GM18858 (cell line): ENCODE results near the gene UBAC2.

ENCODE experiments used
- ATAC-seq: cut with Tn5 transposase; IDR thresholded peaks from one replicate; pipeline ENCODE4 v1.9.1; 2021; ENCODE audit not compliant: unreplicated experiment

Gene UBAC2

DNA sequence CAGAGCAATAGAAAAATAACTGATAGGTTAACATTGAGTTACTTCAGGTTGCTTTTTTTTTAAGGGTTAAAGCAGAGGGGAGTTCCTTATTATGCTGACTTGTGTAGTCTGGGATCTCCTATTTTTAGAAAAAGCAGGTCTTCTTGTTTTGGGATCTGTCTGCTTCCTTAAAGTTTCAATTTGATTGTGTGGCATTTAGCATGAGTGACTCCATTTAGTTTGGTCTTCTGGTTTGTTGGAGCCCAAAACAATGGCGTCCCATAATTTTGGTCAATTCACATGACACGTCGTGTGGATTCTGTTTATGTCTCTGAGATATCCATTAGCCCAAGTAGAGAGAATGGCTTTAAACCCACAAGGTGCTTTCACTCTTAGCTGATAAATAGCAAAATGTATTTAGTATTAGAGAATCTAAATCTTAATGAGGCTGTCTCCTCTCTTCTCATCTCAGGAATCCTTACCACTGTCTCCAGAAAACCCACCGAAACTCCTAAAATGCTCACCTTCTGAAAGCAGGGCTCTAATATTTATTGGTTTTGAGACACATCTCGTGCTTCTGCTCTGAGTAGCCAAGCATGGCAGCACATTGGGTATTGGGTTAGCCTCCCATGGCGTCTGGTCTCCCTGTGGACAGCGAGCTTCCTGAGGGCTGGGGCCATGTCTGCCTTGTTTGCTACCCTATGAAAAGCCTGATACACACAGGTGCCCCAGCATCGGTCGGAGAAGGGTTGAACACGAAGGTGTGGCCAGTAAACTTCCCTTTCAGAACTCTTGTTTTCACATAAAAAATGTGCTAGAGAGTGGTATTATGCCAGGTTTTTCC lies 173.7 kb downstream of the UBAC2 start:
- ATAC-seq: peak; percentile 36

DNA sequence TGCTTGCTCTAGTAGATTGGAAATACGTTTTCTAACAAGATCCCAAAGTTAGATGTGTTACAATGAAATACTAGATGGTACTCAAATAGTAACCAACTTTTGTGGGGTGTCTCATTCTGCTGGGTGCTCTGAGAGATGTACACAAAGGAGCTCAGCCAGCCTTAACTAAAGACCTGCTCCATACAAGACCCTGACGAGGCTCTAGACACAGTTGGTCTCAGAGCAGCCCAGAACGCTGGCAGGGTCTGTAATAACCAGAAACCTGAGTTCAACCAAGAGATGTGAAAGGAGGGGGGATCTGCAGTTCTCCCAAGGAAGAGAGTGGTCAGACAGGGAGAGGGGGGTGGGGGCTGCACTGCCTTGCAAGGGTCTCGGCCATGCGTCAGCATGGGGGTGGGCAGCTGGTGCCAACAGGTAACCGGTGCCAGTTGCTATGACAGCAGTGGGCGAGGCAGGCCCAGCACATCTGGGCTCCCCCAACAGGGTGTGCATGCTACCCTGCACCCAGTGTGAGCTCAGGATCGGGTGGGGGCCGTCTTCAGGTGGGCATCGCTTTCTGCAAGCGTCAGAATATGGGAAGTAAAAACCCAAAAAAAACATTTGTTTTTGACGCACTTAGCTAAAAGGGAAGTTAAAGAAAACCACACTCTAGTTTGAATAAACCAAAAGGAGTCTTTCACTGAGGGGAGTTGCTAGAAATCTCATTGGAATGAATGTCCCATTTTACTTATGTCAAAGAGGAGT lies 174.5 kb downstream of the UBAC2 start:
- peak; percentile 23 for ATAC-seq

DNA sequence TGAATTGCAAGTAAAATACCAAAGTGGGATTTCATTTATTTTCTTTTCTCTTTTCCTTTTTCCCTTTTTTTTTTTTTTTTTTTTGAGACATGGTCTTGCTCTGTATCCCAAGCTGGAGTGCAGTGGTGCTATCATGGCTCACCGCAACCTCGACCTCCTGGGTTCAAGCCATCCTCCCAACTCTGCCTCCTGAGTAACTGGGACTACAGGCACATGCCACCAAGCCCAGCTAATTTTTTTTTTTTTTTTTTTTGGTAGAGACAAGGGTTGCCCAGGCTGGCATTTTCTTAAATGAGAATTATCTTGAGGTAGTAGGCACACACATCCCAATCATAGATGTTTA lies 175.1 kb downstream of the UBAC2 start:
- no peak for ATAC-seq

DNA sequence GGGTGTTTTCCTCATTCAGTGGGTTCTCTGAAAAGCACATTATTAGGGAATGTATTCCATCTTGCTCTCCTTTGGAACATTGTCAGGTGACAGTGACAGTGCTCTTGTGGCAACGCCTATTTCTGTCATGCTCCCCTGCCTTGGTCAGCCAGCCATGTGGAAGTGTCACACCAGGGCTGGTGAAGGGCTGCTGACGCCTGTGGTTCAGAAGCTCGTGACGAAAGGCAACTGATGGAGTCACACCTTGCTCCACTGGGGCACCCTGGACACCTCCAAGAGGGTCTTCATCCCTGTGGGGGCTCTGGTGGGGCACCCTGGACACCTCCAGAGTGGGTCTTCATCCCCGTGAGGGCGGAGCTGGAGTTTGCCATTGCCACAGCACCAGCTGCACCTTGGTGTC lies 175.5 kb downstream of the UBAC2 start:
- peak; percentile 54 for ATAC-seq

DNA sequence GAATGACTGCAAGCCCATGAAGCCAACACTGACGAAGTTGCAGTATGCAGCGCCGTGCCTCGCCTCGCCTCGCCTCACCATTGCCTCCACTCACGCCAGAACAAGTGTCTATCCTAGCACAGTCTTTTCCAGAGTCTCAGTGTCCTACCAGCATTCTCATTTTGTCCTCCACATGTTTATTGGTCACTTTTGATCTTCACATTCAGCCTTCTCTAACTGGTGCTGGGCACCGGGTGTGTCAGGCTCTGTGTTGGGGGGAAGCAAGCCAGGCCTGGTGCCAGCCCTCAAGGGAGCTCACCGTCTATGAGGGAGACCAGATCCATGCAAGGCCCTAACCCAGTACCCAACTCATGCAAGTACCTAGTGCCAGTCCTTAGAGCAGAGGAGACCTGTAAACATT lies 176.3 kb downstream of the UBAC2 start:
- no peak for ATAC-seq

DNA sequence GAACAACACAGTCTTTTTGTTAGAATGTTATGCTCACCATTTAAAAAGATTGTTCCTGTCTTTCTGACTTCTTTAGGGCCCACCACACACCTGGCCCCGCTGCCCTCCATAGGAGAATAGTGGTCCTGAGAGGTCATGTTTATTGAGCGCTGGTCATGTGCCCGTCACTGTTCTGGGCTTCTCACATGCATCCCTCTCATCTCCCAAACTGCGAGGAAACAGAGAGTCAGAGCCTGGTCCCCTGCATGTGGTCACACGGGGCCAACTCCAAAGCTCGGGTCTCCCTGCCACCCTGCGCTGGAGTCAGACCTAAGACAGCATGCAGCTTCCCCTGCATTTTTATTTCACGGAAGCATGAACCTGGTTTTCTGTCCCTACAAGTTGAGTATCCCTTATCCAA lies 177.0 kb downstream of the UBAC2 start:
- ATAC-seq: no peak

DNA sequence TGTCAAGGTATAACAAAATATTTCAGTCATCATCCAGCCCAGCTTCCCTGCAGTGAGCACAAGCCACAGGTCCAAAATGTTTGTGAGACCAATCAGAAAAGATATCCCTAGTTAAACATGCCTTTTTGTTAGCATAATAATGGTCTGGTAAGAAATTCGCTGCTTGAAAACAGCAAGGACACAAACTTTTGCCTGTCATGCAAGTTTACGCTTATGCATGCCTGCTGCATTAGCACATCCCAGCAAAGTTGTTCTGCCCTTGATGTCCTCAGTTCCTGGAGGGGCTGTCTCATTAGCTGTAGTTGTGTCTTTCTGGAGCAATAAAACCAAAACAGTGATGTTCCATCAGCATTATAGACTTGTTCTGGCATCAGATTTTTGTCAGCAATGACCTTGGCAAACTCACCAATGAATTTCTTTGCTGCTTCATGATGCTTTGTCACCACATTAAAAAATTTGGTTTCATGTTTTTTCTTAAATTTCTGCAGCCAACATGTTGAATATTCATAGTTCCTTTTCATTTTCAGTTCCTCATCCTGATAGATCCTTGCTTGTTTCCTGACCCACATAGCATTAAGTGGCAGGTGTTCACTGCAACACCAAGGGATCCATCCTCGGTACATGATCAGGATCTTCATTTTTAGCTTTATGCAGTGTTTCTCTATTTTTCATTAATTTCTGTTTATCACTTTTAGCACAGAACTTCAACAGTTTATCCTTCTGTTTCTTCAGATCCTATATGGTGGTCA lies 178.5 kb downstream of the UBAC2 start:
- no peak for ATAC-seq

DNA sequence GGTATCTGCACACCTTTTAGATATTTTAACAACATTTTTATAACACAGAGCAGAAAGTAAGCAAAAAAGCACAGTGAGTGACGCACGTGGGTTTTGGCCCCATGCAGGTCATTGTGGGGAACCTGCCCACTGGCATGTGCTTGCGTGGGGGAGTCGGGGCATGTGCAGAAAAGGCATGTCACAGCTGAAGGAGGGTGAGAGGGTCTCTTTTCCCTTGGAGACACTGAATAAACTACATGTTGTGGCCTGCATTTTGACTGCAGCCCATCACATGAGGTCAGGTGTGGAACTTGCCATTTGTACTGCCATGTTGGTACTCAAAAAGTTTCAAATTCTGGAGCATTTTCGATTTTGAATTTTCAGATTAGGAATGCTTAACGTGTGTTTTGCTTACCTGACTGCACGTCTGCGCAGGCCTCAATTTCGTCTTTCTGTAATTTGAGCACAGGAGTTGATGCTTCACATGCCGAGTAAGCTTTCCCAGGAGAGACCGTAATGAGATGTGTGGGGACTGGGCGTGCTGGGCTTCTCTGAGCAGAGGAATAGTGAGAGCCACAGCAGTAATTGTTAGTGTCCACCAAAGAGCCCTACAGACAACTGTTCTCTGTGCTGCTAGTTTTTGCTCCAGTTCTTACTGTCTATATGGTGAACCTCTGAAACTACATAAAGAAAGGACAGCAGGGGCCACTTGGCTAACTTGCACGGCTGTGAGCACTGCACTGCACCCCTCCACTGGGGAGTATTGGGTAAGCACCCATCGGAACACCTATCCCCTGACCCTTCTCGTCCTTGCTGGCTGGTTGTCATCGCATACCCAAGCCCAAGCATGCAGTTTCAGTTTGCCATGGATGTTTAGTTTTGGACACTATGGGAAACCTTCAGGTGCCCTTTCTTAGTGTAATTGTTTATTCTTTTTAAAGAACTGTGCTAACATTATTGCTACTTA lies 179.5 kb downstream of the UBAC2 start:
- no peak for ATAC-seq

DNA sequence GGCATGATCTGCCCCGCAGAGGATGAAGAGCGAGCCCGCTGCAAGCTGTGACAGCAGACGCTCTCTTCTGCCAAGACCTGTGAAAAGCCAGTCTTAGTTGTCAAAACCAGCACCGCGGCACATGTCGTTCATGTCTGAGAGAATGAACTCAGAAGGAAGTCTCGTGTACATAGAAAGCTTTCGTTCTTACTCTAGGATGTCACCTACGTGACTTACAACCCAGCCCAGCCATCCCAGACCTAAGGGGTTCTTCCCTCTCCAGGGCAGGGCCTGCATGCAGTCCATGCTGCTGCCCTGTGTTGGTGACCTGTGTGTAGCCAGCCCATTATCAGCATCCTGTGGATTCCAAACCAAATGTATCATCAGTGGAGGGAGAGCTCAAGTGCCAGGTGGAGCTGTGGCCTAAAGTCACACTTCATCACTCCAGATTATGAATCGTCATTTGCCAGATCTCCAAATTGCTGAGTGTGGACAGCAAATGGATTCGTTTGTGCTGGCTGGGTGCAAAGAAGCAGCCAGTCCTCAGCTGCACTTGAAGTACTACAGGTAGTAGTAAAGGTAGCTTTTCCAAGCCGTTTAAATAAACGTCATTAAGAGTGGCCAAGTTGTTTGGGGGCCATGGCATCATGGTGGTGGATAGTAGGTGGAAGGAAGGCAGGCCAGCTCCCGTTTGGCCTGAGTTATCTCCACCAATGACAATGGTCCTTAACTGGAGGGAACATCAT lies 180.4 kb downstream of the UBAC2 start:
- ATAC-seq: peak; percentile 60

DNA sequence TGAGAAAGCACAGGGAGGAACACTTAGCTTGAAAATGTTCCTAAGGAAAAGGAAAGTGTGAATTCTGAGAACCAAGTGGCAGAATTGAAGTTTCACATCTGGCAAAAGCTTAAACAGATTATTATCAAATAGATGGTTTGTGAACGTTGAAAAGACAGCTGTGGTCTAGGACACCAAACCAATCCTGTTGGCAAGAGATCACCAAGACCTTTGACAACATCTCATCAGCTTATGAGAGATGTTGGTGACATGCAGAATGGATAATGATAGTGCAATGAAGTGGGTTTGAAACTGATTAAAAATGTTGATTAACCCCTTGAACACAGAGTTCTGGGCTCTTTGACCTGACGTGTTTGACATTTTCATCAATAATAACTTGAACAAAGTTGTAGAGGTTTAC lies 181.1 kb downstream of the UBAC2 start:
- no peak for ATAC-seq

DNA sequence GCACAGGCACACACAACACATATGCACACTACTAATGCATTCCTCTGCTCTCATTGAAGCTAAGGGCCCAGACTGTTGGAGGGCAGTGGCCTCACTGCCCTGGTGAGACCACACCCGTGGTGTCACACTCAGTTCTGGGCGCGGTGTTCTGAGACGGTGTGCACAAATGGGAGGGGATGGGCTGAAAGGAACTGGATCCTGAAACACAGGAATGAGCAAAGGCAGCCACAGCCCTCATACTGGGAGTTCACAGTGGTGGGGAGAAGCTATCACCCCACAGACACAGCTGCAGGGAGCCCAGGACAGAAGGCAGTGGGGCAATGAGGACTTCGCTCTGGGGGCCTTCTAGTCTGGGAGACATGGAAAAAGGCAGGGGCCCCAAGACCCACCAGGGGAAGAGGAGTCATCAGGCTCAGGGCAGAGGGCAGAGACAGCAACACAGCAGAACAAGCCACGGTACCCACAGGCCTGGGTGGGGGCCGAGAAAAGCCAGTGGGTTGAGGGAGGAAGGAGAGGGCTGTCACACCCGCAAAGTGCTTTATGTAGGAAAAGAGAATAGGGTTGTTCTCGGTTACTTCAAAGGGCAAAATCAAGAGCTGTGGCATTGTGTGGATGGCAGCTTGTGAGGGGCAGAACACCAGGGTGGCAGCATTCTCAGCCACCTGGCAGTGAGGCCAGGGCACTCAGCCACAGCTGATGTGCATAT lies 181.9 kb downstream of the UBAC2 start:
- ATAC-seq: no peak

DNA sequence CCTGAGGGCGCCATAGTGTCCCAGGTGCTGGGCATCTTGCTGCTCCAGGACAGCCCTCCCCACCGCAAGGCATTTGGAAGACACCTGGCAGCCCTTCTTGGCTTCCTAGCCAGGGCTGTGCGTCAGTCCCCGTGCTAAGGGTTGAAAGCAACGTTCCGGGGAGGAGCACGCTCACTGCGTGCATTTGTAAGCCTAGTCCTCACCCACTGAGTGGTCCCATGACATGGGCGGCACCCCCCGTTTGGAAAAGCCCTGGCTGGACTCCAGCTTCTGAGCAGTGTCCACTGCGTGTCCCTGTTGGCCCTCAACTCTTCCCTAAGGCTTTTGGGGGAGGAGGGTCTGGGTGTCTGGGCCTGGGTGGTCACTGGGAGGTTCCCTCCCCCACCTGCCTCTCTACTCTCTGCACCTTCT lies 182.9 kb downstream of the UBAC2 start:
- no peak for ATAC-seq

DNA sequence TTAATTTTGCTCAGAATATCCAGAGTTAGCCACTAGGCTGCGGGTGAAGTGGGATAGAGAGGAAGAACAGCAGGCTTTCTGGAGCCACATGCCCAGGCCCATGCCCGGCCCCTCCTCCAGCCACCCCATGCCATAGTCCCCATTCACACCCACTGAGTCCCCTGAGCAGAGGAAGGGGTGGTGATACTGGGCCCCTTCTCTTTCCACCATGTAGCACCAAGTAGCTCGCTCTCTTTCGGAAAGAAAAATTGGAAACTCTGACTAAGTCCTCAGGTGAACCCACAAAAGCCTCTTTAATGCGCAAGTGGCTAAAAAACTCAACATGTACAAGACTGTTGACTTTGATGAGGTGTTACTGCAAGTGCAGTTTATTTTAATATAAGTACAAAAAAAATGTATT lies 183.3 kb downstream of the UBAC2 start:
- ATAC-seq: no peak

DNA sequence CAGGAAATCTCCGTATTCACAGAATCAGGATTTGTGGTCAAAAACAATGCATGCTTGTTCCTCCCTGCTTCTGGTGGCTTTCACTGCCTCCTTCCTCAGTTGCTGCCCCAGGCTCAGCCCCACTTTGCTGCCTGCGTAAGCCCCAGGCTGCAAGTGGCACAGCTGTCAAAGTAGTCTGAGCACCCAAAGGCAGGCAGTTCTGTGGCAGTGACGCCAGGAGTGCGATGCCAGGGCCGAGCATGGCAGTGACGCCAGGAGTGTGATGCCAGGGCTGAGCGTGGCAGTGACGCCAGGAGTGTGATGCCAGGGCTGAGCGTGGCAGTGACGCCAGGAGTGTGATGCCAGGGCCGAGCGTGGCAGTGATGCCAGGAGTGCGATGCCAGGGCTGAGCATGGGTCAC lies 183.8 kb downstream of the UBAC2 start:
- no peak for ATAC-seq

DNA sequence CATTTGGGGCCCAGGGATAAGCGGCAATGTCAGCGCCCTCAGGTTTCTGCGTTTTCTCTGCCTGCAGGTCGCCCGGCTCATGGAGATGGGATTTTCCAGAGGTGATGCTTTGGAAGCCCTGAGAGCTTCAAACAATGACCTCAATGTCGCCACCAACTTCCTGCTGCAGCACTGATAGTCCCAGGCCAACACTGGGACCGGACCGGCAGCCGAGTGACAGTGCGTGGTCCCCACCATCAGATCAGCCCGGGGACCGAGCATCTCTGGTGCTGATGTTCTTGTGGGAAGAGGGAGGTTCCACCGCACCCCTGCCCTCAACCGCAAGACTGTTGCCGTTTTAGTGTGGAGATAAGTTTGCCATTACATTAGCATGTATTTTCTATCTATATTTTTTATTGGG lies 184.5 kb downstream of the UBAC2 start:
- no peak for ATAC-seq

DNA sequence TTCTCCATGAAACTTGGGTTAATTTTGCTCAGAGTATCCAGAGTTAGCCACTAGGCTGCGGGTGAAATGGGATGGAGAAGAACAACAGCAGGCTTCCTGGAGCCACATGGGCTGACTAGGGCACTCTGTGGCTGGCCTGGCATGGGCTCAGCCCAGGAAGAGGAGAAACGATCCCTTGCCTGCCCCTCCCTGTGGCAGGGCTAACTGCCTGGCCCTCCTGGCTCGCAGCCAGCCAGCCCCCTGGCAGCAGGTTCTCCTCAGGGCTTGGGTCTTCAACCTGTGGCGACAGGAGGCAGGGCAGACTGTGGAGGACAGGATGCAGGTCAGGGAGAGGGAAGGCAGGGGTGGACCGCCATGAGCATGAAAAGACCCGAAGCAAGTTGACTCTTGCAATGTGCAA lies 185.3 kb downstream of the UBAC2 start:
- no peak for ATAC-seq

DNA sequence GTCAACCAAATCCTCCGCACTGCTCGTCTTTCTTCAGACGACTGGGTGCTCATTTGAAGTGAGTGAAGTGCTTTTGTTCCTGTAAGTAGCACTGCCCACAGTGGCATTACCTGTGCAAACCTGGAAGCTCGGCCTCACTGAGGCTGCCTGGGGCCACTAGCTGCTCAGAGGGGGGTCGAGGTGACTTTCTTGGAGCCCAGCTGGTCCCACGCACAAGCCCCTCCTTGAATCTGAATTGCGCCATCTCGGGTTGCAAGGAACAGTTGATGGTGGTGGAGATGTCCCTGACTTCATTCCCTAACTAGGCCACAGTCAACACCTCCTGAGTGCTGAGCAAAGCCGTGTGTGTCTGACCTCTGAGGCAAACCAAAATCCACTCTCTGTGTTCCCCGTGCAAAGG lies 185.8 kb downstream of the UBAC2 start:
- no peak for ATAC-seq

DNA sequence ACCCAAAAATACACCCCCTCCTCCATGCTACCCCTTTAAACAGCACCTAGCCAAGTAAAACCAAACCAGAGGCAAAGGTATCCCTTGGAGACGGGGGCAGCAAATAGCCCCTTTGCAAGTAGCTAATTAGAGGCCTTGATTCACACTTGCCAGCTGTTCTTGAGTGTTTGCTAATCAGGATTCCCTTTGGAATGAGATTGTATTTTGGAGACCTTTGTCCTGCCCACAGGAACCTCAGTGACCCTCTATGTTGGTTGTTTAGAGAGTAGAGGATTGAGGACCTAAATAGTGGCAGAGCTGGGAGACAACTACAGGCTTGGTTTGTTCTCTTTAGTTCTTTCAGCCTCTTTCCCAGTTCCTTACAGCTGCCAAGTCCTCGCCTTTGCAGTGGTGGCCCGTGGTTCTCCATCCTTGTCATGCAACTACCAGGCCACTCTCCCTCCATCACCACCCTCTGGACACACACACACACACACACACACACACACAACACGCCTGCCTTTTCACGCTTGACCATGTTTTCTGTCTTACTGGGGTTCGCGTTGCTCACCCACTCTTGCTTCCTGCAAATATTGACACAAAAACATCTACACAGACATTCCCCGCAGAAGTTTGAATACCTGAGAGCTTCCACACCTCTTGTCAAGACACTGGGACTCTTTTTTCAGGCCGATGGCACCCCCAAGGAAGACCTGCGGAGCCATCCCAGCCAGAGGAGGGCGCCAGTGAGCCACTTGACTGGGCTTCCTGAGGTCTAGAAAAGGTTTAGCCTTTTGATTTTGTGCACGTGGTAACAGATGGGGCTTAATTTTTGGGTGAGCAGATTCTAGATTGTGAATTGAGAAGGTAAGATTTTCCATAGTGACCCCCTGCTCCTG lies 186.5 kb downstream of the UBAC2 start:
- no peak for ATAC-seq
